Fibroblast of villous mesenchyme (primary cell): ENCODE data around the gene DCUN1D3. TPM values are rescaled to one million over a fixed set of nuclear protein-coding genes. Genes with fewer than 3 reads are reported as not detected.

Experiments used
- DNase-seq: peaks from one replicate; pipeline ENCODE4 v3.0.0-alpha.2; 2010; ENCODE audit warnings: low read depth
- H3K4me3 ChIP-seq: 2 replicates; pipeline ENCODE4 v1.5.1; 2011; ENCODE audit warnings: low read depth, mild to moderate bottlenecking, low read length
- total RNA-seq: library from RNA; depleted of rRNA; stranded (reverse); fragments of >200 nt; gene quantifications from 2 replicates; pipeline ENCODE4 v1.2.3, GENCODE V29; 2012
- TF ChIP-seq, protein P1 (sequence below): IDR thresholded peaks from 2 replicates; pipeline ENCODE4 v1.5.1; 2012; ENCODE audit warnings: low read depth, mild to moderate bottlenecking, low read length; ENCODE audit not compliant: insufficient read depth

Gene DCUN1D3
- total RNA-seq, 1 donor = 52.2 TPM

DNA sequence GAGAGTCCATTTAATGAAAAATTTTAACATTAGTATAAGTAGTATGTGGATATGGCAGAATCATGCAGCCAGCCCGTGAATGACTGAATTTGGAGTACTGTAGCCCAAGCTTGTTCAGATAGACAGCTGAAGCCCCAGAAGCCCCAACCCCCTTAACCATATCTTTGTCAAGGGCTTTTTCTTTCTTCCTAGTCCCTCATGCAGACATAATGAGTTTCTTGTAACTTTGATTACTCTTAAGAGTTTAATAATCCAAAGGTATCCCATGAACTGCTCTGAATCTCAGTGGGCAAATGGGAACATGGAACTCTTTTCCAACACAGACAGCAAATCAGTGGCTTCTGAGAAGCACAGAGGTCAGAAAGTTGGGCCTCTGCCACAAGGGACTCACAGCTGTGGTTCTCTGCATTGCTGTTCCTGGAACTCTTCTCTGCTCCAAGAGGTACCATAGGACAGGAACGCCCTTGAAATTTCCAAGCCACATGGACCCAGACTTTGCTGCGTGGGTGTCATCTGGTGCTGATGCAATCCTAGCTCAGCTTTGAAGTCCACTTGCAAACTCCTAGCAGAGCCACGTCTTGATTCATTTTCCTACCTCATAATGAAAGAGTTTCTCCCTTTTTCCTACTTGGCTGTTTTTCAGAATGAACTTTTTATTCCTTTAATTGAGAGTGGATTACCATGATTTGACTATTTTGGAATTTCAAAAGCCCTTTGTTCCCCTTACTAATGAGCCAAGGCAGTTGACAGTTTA, 18.5 kb upstream of the DCUN1D3 start:
- DNase-seq = peak; percentile 85
- no peak overlapping the region for H3K4me3 ChIP-seq
- TF ChIP-seq, protein P1, sequence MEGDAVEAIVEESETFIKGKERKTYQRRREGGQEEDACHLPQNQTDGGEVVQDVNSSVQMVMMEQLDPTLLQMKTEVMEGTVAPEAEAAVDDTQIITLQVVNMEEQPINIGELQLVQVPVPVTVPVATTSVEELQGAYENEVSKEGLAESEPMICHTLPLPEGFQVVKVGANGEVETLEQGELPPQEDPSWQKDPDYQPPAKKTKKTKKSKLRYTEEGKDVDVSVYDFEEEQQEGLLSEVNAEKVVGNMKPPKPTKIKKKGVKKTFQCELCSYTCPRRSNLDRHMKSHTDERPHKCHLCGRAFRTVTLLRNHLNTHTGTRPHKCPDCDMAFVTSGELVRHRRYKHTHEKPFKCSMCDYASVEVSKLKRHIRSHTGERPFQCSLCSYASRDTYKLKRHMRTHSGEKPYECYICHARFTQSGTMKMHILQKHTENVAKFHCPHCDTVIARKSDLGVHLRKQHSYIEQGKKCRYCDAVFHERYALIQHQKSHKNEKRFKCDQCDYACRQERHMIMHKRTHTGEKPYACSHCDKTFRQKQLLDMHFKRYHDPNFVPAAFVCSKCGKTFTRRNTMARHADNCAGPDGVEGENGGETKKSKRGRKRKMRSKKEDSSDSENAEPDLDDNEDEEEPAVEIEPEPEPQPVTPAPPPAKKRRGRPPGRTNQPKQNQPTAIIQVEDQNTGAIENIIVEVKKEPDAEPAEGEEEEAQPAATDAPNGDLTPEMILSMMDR = no peak

GRCh38 chr16:20916942-20917341, 16.8 kb upstream of the DCUN1D3 start:
- no peak for DNase-seq
- no peak overlapping the region for H3K4me3 ChIP-seq
- TF ChIP-seq, protein P1 = no peak

DNA sequence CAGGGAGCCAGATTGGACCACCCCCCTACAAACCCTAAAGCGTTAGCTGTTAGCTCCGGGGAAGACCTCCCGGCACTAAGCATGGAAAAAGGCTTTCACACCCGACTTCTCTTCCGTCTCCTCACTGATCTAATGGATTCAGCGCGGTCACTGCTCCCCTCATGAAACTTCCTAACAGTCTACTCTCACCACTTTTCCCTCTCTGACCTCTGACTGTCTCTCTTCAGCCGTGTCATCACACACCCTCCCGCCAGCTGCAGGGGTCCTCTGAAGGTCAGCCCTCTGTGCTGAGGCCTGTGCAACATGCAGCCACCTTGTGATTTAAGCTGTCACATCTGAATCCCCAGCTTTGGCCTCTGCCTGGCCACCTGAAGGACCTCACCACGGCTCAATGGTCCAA, 16.1 kb upstream of the DCUN1D3 start:
- no peak for DNase-seq
- no peak overlapping the region for H3K4me3 ChIP-seq
- TF ChIP-seq, protein P1 = no peak

DNA sequence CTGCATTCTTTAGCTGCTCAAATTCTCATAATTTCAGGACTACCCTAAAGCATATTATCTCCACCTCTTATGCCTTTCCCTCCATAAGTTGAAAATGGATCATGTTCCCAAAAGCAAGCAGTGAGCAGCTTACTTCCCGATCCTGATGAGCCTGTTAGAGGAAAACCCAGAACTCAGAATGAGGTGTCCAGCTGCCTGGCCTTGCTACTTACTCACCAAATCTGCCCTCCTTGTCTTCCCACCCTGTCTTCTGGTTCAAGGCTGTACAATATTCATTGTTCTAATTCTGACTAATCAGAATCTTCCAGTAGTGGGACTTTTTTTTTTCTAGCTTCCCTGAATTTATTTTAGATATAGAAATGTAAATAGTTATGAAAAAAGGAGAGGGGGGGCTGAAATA, 11.2 kb upstream of the DCUN1D3 start:
- no peak overlapping the region for H3K4me3 ChIP-seq
- no peak for DNase-seq
- TF ChIP-seq, protein P1 = no peak

- H3K4me3 ChIP-seq = no peak overlapping the region
- TF ChIP-seq, protein P1 = no peak
- peak; percentile 94 for DNase-seq
Observed at GRCh38 chr16:20910781-20911321, 10.7 kb upstream of the DCUN1D3 start.

DNA sequence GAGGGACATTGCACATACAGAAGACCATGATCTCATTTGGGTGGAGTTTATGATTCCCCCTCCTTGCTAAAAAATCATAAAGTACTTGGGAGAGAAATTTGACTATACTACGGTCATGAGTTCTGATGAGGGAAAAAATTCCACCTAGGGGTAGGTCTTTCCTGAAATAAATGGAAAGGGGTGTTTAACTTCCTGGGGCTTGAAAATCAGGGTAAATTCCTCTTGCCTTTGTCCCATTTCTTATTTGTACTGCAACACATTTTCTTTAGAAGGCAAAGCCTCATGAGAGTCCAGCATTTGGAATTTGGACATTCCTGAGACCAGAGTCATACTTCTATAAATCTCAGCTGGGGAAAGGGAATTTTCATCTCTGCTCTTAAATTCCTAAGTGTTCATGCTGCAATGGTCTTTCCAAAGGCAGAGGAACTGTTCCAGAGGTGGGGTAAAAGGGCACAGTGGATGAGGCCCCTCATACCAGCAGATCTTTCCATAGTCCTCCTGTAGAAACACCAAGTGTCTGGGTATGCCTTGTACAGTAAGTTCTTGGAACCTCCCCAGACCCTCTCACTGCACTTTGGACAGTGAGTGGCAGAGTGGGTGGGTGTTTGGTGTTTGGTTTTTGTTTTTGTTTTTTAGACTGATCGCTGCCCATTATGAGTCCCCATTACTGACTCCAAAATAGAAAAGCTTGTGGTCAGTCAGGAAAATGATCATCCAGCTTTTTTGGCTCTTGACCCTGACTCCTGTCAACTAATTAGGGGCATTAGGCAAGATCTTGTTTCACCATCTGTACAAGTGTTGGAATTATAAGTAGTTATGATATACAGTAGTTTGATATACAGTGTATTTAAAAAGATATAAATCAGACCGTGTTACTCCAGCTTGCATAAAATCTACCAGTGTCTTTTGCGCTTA, 6.4 kb upstream of the DCUN1D3 start:
- DNase-seq = peak; percentile 87
- no peak overlapping the region for H3K4me3 ChIP-seq
- TF ChIP-seq, protein P1 = no peak
